SKM-1 (cell line): ENCODE measurements around the gene RAD51C.
"Not testable (repeated sequence)": the region's sequence is repeated elsewhere in the genome, so short reads cannot be mapped to it uniquely, and the experiment has no call there.

Source experiments
- DNase-seq: peaks from one replicate; lab custom pipeline; 2025; ENCODE audit not compliant: unreplicated experiment; lab: John Stamatoyannopoulos, UW

The RAD51C gene

DNA sequence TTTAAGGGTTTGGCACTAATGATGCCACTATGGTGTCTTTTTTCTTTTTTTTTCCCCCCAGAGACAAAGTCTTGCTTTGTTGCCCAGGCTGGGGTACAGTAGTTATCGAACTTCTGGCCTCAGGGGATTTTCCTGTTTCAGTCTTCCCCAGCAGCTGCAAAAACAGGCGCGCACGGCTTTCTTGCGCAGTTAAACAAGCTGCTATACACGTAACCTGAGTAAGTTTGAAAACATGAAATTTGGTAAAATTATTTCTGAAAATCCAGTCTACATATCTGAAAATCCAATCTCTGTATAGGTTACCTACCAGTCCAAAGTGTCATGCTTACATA, 12.4 kb upstream of the RAD51C start:
- no peak for DNase-seq

DNA sequence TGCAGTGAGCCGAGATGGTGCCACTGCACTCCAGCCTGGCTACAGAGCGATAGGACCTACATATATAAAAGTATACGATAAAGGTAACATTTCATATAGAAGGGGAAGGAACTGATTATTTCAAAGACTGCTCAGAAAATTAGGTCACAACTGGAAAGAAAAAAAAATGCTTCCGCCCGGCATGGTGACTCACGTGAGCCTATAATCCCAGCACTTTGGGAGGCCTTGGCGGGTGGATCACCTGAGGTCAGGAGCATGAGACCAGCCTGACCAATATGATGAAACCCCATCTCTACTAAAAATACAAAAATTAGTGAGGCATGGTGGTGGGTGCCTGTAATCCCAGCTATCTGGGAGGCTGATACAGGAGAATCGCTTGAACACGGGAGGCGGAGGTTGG, 8.4 kb upstream of the RAD51C start:
- no peak for DNase-seq

DNA sequence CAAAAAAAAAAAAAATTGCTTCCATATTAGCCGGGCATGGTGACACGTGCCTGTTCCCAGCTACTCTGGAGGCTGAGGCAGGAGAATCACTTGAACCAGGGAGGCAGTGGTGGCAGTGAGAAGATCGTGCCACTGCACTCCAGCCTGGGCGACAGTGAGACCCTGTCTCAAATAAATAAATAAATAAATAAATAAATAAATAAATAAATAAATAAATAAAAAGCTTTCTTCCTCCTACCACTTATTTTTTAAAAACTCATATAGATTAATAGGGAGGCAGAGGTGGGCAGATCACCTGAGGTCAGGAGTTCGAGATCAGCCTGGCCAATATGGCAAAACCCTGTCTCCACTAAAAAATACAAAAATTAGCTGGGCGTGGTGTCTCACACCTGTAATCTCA, 7.9 kb upstream of the RAD51C start:
- not testable (repeated sequence) for DNase-seq

DNA sequence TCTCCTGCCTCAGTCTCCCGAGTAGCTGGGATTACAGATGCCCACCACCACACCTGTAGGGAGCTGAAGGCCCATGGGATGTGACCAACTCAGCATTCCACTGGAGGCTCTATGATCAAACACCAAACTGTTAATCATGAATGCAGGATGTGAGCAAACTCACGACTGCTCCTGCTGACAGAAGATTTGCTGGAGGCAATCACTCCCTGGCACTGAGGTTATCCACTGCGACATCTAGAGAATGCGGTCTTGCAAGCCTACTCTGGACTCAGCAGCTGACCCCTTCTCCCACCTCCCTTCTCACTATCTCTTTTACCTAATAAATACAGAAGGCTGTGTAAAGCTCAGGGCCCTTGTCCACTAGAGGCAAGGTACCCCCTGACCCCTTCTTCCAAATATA, 5.4 kb upstream of the RAD51C start:
- no peak for DNase-seq

DNA sequence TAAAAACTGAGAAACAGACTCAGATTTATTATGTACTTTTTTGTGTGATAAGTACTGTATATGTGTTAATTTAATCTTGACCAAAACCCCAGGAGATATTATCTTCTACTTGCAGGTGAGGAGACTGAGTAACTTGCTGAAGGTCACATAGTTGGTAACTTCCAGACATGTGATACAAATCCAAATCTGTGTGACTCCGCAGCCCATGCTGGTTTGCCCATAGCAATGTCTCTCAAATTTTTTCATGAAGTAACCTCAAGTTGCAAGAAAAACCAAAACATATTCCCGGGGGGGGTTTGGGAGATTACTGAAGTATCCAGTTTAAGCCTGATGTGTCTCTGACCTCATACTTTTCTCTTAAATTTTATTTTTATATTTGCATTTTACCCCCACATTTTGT, 3.9 kb upstream of the RAD51C start:
- no peak for DNase-seq

DNA sequence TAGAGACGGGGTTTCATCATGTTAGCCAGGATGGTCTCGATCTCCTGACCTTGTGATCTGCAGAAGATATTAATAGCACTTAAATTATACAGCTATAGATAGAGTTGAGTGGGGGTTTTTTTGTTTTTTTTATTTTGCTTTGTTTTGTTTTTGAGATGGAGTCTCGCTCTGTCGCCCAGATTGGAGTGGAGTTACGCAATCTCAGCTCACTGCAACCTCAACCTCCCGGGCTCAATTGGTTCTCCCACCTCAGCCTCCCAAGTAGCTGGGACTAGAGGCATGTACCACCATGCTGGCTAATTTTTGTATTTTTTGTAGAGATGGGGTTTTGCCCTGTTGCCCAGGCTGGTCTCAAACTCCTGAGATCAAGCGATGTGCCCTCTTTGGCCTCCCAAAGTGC, 2.4 kb upstream of the RAD51C start:
- DNase-seq, result not testable (repeated sequence)

DNA sequence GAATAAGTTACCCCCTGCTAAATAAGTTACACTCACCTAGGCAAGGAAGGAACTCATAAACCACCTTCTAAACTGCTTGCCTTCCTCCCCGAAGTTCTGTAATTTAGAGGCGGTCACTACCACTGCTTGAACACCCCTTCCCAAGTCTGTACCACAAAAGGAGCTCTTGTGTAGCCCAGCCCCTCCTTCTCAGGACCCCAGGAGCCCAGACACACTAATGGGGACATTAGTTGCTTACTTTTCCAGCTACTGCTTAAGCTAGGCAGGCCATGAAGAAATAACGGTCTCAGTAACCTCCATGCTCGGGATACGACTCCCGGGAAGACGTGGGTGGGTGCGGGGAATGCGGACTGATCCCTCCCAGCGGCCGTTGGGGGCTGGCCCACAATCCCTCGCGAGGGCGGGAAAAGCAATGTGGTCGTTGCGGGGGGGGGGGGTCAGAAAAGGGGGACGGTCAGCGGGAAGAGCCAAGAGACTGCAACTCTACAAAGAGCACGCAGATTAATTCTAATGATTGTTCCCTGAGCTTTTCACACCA, 632 bp upstream of the RAD51C start, which contains the start of gene TEX14:
Gene TEX14 (minus strand): TSS at position 345 of the 538 bp plus-strand sequence. CDS start 40,044 bp downstream, outside the sequence.
- no peak for DNase-seq

DNA sequence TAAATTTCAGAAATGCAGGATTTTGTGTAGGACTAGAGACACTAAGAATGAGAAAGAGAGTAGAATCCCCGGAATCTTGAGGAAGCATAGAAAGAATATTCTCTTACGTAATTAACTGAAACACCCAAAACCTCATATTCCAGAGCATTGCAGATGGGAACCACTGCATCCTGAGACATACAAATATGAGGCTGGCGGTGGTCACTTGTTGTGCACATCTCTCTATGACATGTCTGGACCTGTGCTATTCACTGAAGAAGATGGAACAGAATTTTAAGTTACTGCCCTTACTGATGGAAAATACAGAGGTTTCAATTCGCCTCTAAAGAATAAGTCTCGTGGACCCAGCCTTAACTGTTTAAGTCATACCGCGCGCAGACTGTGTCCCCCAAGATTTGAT, 806 bp downstream of the RAD51C start:
- DNase-seq, result no peak

DNA sequence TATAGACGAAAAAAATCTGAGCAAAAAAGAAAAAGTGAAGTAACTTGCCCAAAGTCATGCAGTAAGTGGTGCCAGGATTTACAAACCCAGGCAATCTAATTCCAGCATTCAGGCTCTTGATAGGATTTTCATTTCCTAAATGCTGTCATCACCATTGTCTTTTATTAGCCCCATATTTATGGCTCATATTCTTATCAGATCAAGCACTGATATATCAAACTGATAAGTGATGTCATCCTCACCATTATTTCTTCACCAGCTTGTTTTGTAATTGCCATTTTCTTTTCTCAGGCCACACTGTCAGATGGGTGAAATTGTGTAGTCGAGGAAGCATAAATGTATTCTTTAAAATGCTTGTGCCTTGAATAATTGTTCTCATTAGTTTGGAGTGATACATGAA, 1.3 kb downstream of the RAD51C start:
- no peak for DNase-seq

DNA sequence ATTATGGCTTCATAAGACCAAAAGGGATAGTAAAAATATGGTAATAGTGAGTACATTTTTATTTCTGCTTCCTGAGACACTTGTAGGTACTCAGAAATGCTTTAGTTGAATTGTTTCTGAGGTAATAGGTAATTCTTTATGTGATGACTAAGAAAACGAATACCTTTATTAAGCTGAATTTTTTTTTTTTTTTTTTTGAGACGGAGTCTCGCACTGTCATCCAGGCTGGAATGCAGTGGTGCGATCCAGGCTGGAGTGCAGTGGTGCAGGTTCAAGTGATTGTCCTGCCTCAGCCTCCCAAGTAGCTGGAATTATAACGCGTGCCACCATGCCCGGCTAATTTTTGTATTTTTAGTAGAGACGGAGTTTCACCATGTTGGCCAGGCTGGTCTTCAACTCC, 1.9 kb downstream of the RAD51C start:
- DNase-seq, result no peak

DNA sequence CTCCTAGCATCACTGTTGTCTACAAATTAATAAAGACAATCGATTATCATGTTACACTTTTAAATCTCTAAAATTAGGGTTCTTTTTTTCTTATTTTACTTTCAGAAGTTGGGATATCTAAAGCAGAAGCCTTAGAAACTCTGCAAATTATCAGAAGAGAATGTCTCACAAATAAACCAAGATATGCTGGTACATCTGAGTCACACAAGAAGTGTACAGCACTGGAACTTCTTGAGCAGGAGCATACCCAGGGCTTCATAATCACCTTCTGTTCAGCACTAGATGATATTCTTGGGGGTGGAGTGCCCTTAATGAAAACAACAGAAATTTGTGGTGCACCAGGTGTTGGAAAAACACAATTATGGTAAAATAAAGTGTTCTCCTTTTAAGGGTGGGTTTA, 2.4 kb downstream of the RAD51C start:
- no peak for DNase-seq

DNA sequence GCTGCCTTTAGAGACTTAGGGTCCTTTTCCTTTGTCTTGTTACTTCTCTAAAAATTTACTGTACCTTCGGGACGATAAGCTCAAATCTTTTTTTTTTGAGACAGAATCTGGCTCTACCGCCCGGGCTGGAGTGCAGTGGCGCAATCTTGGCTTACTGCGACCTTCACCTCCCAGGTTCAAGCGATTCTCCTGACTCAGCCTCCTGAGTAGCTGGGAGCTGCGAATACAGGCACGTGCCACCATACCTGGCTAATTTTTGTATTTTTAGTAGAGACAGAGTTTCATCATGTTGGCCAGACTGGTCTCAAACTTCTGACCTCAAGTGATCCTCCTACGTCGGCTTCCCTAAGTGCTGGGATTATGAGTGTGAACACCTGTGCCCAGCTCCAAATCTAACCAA, 7.4 kb downstream of the RAD51C start:
- no peak for DNase-seq

DNA sequence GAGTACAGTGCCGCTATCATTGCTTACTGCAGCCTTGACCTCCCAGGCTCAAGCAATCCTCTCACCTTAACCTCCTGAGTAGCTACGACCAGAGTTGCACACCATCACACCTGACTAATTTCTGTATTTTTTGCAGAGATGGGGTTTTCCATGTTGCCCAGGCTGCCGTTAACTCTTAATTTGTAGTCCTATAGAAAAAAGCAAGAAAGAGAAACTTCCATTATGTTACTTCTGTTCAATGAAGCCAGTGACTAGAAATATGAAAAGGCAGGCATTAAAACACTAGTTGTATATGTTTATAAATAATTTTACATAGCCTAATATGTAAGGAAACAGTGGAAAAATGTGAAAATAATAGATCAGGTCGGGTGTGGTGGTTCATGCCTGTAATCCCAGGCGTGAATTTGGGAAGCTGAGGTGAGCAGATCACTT, 9.7 kb downstream of the RAD51C start:
- no peak for DNase-seq

DNA sequence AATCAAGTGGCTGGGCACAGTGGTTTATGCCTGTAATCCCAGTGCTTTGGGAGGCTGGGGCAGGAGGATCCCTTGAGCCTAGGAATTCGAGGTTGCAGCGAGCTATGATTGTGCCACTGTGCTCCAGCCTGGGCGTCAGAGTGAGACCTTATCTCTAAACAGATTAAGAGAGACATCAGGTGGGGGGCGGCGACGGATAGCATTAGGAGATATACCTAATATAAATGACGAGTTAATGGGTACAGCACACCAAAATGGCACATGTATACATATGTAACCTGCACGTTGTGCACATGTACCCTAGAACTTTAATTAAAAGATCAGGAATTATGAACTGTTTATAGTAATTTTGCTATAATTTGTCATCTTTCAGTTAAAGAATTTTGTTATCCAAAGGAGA, 10.3 kb downstream of the RAD51C start:
- no peak for DNase-seq

DNA sequence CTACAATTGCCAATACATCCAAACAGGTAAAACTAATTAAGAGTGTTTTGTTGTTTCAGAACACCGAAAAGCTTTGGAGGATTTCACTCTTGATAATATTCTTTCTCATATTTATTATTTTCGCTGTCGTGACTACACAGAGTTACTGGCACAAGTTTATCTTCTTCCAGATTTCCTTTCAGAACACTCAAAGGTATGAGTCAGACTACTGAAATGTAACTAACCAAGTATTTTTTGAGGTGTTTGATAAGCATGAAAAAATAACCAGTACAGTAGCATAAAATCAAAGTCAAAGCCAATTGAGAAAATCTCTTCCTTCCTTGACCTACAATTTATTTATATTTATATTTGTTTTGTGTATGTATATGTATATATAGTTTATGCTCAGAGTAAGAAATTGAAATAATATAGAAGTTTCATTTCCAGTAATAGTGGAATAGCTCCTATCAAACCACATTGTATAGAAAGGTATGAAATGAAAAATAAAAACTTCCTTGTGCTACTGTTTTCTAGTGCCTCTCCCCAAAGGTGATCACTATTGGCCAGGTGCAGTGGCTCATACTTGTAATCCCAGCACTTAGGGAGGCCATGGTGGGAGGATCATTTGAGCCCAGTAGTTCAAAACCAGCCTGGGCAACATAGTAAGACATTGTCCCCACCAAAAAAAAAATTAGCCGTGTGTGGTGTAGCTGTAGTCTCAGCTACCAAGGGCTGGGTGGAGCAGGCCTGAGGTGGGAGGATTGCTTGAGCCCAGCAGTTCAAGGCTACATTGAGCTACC, 10.9 kb downstream of the RAD51C start:
- no peak for DNase-seq

DNA sequence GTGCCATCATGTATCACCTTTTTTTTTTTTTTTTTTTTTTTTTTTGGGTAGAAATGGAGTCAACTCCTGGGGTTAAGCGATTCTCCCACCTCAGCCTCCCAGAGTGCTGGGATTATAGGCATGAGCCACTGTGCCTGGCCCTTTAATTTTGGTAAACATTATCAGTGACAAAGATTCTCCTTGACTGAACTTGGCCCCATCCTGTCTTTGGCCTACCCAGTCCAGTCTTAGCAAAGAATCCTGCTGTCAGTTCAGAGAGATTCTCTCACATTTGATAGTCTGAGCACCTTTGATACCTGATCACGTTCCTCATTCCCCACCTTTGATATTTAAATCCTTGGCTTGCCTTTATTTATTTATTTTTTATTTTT, 11.5 kb downstream of the RAD51C start:
- DNase-seq, result no peak

DNA sequence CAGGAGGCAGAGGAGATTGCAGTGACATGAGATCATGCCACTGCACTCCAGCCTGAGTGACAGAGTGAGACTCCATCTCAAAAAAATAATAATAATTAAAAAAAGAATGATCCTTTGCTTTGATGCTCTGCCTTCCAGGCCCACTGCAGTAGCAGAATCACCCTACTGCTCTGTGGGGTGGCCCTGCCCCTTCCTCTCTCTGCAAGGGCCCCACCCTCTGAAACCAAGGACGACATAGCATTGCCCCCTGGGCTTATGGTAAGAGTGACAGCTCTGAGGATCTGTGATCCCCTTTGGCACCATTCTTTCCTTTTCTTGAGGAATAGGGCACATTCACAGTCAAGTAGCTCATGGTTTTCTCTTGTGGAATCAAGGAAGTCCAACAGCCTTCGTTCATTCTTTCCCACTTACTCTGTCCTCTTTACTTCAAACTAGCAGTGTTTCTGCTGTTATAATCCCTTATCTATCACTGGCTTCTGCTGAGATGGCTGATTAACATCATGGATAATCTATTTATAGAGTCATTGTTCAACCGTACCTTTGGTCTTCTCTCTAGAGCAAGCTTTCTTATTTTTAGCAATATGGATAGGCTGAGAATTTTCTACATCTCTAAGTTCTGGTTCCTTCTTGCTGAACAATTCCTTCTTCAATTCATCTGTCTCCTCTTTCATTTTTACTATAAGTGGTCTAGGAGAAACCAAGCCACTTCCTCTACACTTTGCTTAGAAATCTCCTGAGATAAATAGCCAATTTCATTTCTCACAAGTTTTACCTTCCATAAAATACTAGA, 14.1 kb downstream of the RAD51C start:
- no peak for DNase-seq

DNA sequence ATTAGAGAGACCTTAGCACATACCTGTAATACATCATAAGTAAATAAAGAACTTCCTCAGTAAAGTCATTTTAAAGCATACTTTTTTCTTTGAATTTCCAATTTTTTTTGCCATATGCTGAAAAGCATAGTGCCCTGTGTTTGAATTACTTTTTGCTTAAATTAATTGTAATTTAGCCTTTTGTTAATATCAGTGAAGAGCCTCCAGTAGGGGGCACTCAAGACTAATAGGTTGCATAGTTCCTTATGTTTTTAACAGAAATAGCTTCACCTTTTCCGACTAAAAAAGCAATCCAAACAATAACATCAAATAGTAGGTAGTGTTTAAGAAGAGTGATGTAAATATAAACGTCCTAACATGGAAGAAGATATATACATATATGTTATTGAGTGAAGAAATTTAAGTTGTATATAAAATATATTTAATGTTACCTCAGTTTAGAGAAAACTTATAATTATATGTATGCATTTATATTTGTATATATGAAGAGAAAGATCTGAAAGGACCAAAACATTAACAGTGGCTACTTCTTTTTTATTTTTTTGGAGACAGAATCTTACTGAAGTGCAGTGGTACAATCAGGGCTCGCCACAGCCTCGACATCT, 18.6 kb downstream of the RAD51C start:
- DNase-seq, result peak; percentile 25

DNA sequence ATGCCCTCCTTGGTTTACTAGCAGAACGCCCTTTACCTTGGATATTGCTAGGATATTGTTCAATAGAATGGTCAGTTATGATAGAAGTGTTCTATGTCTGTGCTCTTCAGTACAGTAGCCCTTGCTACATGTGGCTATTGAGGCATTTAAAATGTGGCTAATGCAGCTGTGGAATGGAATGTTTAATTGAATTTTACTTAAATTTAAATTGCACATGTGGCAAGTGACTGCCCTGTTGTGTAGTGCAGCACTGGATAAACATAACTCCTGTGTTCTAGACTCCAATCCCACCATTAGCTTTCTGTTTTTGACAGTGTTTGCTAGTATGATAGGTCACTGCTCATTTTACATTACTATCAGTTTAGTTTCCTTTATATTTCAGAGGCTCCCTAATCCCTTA, 29.9 kb downstream of the RAD51C start:
- no peak for DNase-seq

DNA sequence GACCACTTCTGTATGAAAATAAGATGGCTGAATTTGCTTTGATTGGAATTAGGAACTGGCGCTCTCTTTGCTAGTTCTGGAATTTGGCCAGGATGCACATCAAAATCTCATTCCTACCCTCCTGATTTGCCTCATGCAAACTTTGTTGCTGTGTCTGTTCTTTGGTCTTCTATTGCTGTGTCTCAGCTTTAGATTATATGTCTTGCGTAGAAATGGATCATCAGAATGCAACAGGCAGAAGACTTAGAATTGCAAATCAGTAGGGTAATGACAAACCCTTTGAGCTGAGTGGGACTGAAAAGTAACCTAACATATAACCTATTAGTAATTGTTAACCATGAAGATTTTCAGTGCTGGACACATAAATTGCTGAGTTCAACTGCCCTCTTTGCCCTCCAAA, 30.3 kb downstream of the RAD51C start:
- no peak for DNase-seq

DNA sequence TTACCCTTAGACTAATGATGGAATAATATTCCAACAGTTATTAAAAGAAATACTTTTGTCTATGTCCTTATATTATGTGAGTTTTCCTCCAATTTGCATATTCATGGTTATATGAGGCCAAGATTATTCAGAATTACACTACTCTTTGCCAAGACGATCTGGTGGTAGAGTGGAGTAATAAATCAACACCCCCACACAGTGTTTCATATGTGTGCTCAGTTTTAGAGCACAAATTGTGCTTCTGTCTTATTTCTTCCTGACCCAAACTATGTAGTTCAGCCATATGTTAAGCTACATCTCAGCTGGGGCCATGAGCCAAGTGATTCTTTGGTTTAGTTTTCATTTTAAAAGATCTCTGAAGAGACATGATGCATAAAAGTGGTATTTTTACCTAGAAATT, 36.4 kb downstream of the RAD51C start:
- DNase-seq, result no peak

DNA sequence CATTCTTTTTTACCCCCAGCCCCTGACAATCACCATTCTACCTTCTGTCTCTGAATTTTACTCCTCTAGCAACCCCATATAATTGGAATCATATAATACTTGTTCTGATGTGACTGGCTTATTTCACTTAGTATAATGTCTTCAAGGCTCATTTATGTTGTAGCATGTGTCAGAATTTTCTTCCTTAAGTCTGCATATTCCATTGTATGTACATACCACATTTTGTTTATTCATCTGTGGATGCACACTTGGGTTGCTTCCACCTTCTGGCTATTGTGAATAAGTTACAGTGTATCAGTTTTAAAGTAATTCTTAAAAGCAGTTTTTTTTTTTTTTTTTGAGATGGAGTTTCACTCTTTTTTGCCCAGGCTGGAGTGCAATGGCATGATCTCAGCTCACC, 38.5 kb downstream of the RAD51C start:
- DNase-seq, result no peak
